ENCODE measurements around the gene NAV3.
"Not testable (repeated sequence)": the region's sequence is repeated elsewhere in the genome, so short reads cannot be mapped to it uniquely, and the experiment has no call there.

The NAV3 gene

DNA sequence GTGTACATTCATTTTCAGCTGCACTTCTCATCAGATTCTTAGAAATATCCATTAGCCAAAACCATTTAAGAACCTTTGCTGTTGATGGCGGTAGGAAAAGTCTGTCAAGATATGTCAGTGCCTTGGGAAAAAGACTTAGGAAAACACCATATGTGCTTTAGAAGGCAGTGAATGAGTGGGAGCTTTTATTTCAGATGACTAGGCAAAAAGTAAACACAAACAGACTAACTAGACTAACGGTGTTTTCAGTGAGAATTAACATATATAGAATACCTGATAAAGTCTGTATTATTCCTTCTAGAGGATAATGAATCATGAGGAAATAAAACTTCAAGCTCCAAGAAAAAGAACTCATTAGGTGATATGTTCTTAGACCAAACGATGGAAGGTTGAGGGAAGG is 418.9 kb downstream of the NAV3 start:
- Histone ChIP-seq H3K27me3 (ENCODE audit: low read depth, low read length) (no peaks in the 10 kb centered on the region), H3K4me2 (ENCODE audit: low read length) (no peak overlapping the region), H3K9ac (ENCODE audit: low read length) (no peak overlapping the region), H2AFZ (ENCODE audit: low read depth, low read length) (no peak overlapping the region), H4K20me1 (ENCODE audit: insufficient read depth, low read length) (no peaks in the 10 kb centered on the region), H3K36me3 (replicated peaks; ENCODE audit: low read depth, low read length) (no peaks in the 10 kb centered on the region), H3K79me2 (ENCODE audit: low read length) (no peaks in the 10 kb centered on the region), H3K9me3 (ENCODE audit: insufficient read depth, low read length) (no peaks in the 10 kb centered on the region), H3K4me1 (ENCODE audit: low read length) (peaks cover 9% of the 10 kb centered on the region), H3K4me3 (ENCODE audit: low read length) (no peak overlapping the region), H3K27ac (ENCODE audit: low read length) (no peak overlapping the region)
- no peak for TF ChIP-seq EZH2phosphoT487 (IDR thresholded peaks at IDR 0.05; ENCODE audit: low read depth)
- TF ChIP-seq, protein P1, sequence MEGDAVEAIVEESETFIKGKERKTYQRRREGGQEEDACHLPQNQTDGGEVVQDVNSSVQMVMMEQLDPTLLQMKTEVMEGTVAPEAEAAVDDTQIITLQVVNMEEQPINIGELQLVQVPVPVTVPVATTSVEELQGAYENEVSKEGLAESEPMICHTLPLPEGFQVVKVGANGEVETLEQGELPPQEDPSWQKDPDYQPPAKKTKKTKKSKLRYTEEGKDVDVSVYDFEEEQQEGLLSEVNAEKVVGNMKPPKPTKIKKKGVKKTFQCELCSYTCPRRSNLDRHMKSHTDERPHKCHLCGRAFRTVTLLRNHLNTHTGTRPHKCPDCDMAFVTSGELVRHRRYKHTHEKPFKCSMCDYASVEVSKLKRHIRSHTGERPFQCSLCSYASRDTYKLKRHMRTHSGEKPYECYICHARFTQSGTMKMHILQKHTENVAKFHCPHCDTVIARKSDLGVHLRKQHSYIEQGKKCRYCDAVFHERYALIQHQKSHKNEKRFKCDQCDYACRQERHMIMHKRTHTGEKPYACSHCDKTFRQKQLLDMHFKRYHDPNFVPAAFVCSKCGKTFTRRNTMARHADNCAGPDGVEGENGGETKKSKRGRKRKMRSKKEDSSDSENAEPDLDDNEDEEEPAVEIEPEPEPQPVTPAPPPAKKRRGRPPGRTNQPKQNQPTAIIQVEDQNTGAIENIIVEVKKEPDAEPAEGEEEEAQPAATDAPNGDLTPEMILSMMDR (IDR thresholded peaks at IDR 0.05; ENCODE audit: low read depth, low read length): no peak

DNA sequence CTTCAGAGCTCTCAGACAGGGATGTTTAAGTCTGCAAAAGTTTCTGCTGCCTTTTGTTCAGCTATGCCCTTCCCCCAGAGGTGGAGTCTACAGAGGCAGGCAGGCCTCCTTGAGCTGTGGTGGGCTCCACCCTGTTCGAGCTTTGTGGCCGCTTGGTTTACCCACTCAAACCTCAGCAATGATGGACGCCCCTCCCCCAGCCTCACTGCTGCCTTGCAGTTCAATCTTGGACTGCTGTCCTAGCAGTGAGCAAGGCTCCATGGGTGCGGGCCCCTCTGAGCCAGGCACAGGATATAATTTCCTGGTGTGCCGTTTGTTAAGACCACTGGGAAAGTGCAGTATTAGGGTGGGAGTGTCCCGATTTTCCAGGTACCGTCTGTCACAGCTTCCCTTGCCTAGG is 427.0 kb downstream of the NAV3 start:
- H3K79me2 ChIP-seq (ENCODE audit: low read length): not testable (repeated sequence)

DNA sequence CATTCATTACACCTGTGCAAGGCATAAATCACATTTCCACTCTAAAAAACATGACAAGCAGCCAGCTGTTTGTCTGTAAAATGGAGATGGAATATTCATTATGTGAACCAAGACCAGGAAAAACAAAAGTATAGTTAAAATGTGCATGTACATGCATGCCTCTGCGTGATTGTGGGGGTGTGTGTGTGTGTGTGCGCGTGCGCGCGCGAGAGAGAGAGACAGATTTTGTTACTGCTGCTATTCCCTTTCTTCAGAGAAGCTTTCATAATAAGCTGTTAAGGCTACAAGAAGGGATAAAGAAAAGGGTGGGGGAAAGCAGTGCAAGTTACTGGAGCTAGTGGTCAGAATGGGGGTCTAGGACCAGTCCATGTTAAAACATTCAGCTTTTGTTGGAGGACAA is 430.3 kb downstream of the NAV3 start:
- no peaks in the 10 kb centered on the region for H3K36me3 ChIP-seq (replicated peaks; ENCODE audit: low read depth, low read length)
- no peak overlapping the region for H3K27ac ChIP-seq (ENCODE audit: low read length)
- no peaks in the 10 kb centered on the region for H4K20me1 ChIP-seq (ENCODE audit: insufficient read depth, low read length)
- H3K4me1 ChIP-seq (ENCODE audit: low read length): no peaks in the 10 kb centered on the region
- no peak overlapping the region for H3K4me3 ChIP-seq (ENCODE audit: low read length)
- H3K9me3 ChIP-seq (ENCODE audit: insufficient read depth, low read length): no peaks in the 10 kb centered on the region
- no peak overlapping the region for H3K9ac ChIP-seq (ENCODE audit: low read length)
- no peak overlapping the region for H3K4me2 ChIP-seq (ENCODE audit: low read length)
- no peak overlapping the region for H2AFZ ChIP-seq (ENCODE audit: low read depth, low read length)
- TF ChIP-seq, protein P1 (IDR thresholded peaks at IDR 0.05; ENCODE audit: low read depth, low read length): no peak
- no peak for TF ChIP-seq EZH2phosphoT487 (IDR thresholded peaks at IDR 0.05; ENCODE audit: low read depth)
- H3K79me2 ChIP-seq (ENCODE audit: low read length): no peaks in the 10 kb centered on the region
- H3K27me3 ChIP-seq (ENCODE audit: low read depth, low read length): no peaks in the 10 kb centered on the region

More for the DNA sequence above, 427.0 kb downstream of the NAV3 start:
- not testable (repeated sequence) for H3K9me3 ChIP-seq (ENCODE audit: insufficient read depth, low read length); H3K4me2 ChIP-seq (ENCODE audit: low read length); H3K4me3 ChIP-seq (ENCODE audit: low read length); H3K4me1 ChIP-seq (ENCODE audit: low read length); H3K36me3 ChIP-seq (replicated peaks; ENCODE audit: low read depth, low read length); H3K9ac ChIP-seq (ENCODE audit: low read length); H3K27me3 ChIP-seq (ENCODE audit: low read depth, low read length); H2AFZ ChIP-seq (ENCODE audit: low read depth, low read length); H4K20me1 ChIP-seq (ENCODE audit: insufficient read depth, low read length); H3K27ac ChIP-seq (ENCODE audit: low read length)

DNA sequence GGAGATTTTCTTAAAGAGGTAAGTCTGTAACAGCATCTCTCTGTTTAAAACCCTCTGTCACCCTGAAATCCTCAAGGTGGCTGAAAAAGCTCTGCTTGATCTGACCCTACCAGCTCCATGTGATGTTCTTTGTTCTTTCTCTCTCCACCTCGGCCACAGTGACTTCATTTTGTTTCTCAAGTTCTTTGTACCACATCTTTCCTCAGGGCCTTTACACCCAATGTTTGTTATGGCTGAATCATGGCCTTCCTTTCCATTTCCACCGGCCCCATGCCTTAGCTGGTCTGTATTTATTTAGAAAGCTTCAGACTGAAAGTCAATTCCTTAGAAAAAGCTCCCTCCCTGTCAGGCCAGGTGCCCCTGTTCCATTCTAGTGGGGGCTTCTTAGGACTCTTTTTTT is 431.2 kb downstream of the NAV3 start:
- Histone ChIP-seq H3K79me2 (ENCODE audit: low read length) (no peaks in the 10 kb centered on the region), H3K9ac (ENCODE audit: low read length) (no peak overlapping the region), H3K36me3 (replicated peaks; ENCODE audit: low read depth, low read length) (no peaks in the 10 kb centered on the region), H3K27me3 (ENCODE audit: low read depth, low read length) (no peaks in the 10 kb centered on the region), H4K20me1 (ENCODE audit: insufficient read depth, low read length) (no peaks in the 10 kb centered on the region), H3K4me2 (ENCODE audit: low read length) (no peak overlapping the region), H3K4me3 (ENCODE audit: low read length) (no peak overlapping the region), H3K9me3 (ENCODE audit: insufficient read depth, low read length) (no peaks in the 10 kb centered on the region), H2AFZ (ENCODE audit: low read depth, low read length) (no peak overlapping the region), H3K4me1 (ENCODE audit: low read length) (no peaks in the 10 kb centered on the region), H3K27ac (ENCODE audit: low read length) (no peak overlapping the region)
- TF ChIP-seq, protein P1 (IDR thresholded peaks at IDR 0.05; ENCODE audit: low read depth, low read length): no peak
- TF ChIP-seq EZH2phosphoT487 (IDR thresholded peaks at IDR 0.05; ENCODE audit: low read depth): no peak

All from OCI-LY3 (cell line).